HG03108 (cell line): ENCODE data around the gene MMP25.

Experiments
- ATAC-seq: cut with Tn5 transposase; IDR thresholded peaks from one replicate; pipeline ENCODE4 v1.9.1; 2021; ENCODE audit warnings: moderate library complexity; ENCODE audit not compliant: unreplicated experiment

MMP25 gene

GRCh38 chr16:3015865-3016521 lies 30.4 kb upstream of the MMP25 start:
- ATAC-seq, result no peak

GRCh38 chr16:3017344-3017743 lies 29.0 kb upstream of the MMP25 start:
- no peak for ATAC-seq

GRCh38 chr16:3017794-3018506 lies 28.4 kb upstream of the MMP25 start, which contains the start of gene CLDN6:
CLDN6 (minus strand) TSS chr16:3018183; CDS start chr16:3016021, 2,162 bp downstream.
- ATAC-seq, result no peak

GRCh38 chr16:3019594-3020246 lies 26.6 kb upstream of the MMP25 start:
- no peak for ATAC-seq

GRCh38 chr16:3020247-3020603 lies 26.1 kb upstream of the MMP25 start, which contains the start of gene TNFRSF12A:
TNFRSF12A (plus strand) TSS chr16:3020368; CDS start chr16:3020398, 30 bp downstream.
- peak; percentile 19 for ATAC-seq

GRCh38 chr16:3020604-3021448 lies 25.5 kb upstream of the MMP25 start:
- no peak for ATAC-seq

GRCh38 chr16:3021449-3022207 lies 24.7 kb upstream of the MMP25 start:
- no peak for ATAC-seq

GRCh38 chr16:3022208-3022683 lies 24.1 kb upstream of the MMP25 start:
- ATAC-seq, result no peak

- ATAC-seq, result no peak
Measured at GRCh38 chr16:3022684-3023414, 23.5 kb upstream of the MMP25 start.

GRCh38 chr16:3023415-3023668 lies 23.0 kb upstream of the MMP25 start:
- no peak for ATAC-seq

- peak; percentile 48 for ATAC-seq
Measured at GRCh38 chr16:3023669-3024478, 22.5 kb upstream of the MMP25 start, which contains the start of the genes HCFC1R1 and THOC6. HCFC1R1 (minus strand) TSS chr16:3023942; CDS start chr16:3023941, 1 bp downstream. THOC6 (plus strand) TSS chr16:3024035; CDS start chr16:3024327, 292 bp downstream.

GRCh38 chr16:3025032-3026002 lies 21.0 kb upstream of the MMP25 start:
- no peak for ATAC-seq

GRCh38 chr16:3026003-3026378 lies 20.4 kb upstream of the MMP25 start:
- ATAC-seq, result no peak

- no peak for ATAC-seq
Measured at GRCh38 chr16:3026609-3027488, 19.5 kb upstream of the MMP25 start.

GRCh38 chr16:3027489-3027795 lies 18.9 kb upstream of the MMP25 start:
- no peak for ATAC-seq

- peak; percentile 31 for ATAC-seq
Measured at GRCh38 chr16:3027983-3028715, 18.2 kb upstream of the MMP25 start.
